Measurements from ENCODE around the gene SLC25A2.
"Not testable (repeated sequence)": the region's sequence is repeated elsewhere in the genome, so short reads cannot be mapped to it uniquely, and the experiment has no call there.

Gene SLC25A2

GRCh38 chr5:141342773-141343172, 38.9 kb upstream of the SLC25A2 start:
- in situ Hi-C loops (cut with HindIII; ENCODE audit: low sequenced_read_pairs) = no loop called here
- H3K4me3 ChIP-seq (ENCODE audit: low read depth, low read length) = no peak overlapping the region
- TF ChIP-seq CTCF (IDR thresholded peaks at IDR 0.05; ENCODE audit: low read depth, low read length) = no peak
- DNase-seq (ENCODE audit: low read depth, low spot score) = no peak

- H3K4me3 ChIP-seq (ENCODE audit: low read depth, low read length); in situ Hi-C loops (cut with HindIII; ENCODE audit: low sequenced_read_pairs); DNase-seq (ENCODE audit: low read depth, low spot score): not testable (repeated sequence)
These were observed 37.0 kb upstream of the SLC25A2 start for GRCh38 chr5:141340781-141341354.

GRCh38 chr5:141338538-141339306, 34.9 kb upstream of the SLC25A2 start, which contains the start of gene PCDHGA2:
Gene PCDHGA2, plus strand, starts transcription at chr5:141338760.
- peak; percentile 56 for TF ChIP-seq CTCF (IDR thresholded peaks at IDR 0.05; ENCODE audit: low read depth, low read length)
- peak within 1 kb of the TSS; percentile 31 for H3K4me3 ChIP-seq (ENCODE audit: low read depth, low read length)
- peak; percentile 67 for DNase-seq (ENCODE audit: low read depth, low spot score)
- in situ Hi-C loops (cut with HindIII; ENCODE audit: low sequenced_read_pairs) = no loop called here

- DNase-seq (ENCODE audit: low read depth, low spot score); H3K4me3 ChIP-seq (ENCODE audit: low read depth, low read length); in situ Hi-C loops (cut with HindIII; ENCODE audit: low sequenced_read_pairs): not testable (repeated sequence)
These were observed 28.7 kb upstream of the SLC25A2 start for GRCh38 chr5:141332571-141332970.

- TF ChIP-seq CTCF (IDR thresholded peaks at IDR 0.05; ENCODE audit: low read depth, low read length) = peak; percentile 45
- DNase-seq (ENCODE audit: low read depth, low spot score) = peak; percentile 56
- peak within 1 kb of the TSS; percentile 24 for H3K4me3 ChIP-seq (ENCODE audit: low read depth, low read length)
- in situ Hi-C loops (cut with HindIII; ENCODE audit: low sequenced_read_pairs) = no loop called here
These were observed 26.6 kb upstream of the SLC25A2 start, which contains the start of gene PCDHGA1 for GRCh38 chr5:141330299-141331080. Gene PCDHGA1, plus strand, starts transcription at chr5:141330514.

GRCh38 chr5:141328231-141328630, 24.4 kb upstream of the SLC25A2 start:
- no peak overlapping the region for H3K4me3 ChIP-seq (ENCODE audit: low read depth, low read length)
- TF ChIP-seq CTCF (IDR thresholded peaks at IDR 0.05; ENCODE audit: low read depth, low read length) = no peak
- DNase-seq (ENCODE audit: low read depth, low spot score) = no peak
- in situ Hi-C loops (cut with HindIII; ENCODE audit: low sequenced_read_pairs) = no loop called here

- in situ Hi-C loops (cut with HindIII; ENCODE audit: low sequenced_read_pairs) = no loop called here
- DNase-seq (ENCODE audit: low read depth, low spot score) = peak; percentile 76
- peak; percentile 80 for TF ChIP-seq CTCF (IDR thresholded peaks at IDR 0.05; ENCODE audit: low read depth, low read length)
These were observed 22.4 kb upstream of the SLC25A2 start for GRCh38 chr5:141326088-141326854.

More at GRCh38 chr5:141326088-141326854, 22.4 kb upstream of the SLC25A2 start:
- peak overlapping the region; percentile 39 for H3K4me3 ChIP-seq (ENCODE audit: low read depth, low read length)
